OCI-LY1 (cell line): ENCODE results near the gene UIMC1.

Experiments used
- H2AFZ ChIP-seq: fragments of 200-600 bp; sonication (generic), shearing (Covaris generic); 2 replicates; pipeline ENCODE4 v1.6.0; 2014; ENCODE audit warnings: antibody characterized with exemption, mild to moderate bottlenecking, low read length
- H3F3A ChIP-seq: fragments of 200-600 bp; sonication (generic), shearing (Covaris generic); 2 replicates; pipeline ENCODE4 v1.6.0; 2014; ENCODE audit warnings: mild to moderate bottlenecking, antibody characterized with exemption, low read length, moderate library complexity; ENCODE audit not compliant: insufficient read depth
- H3K27ac ChIP-seq: fragments of 200-600 bp; sonication (generic); 2 replicates; pipeline ENCODE4 v1.5.1; 2014; ENCODE audit warnings: low read length, mixed run types, mild to moderate bottlenecking, low read depth; ENCODE audit not compliant: poor library complexity, severe bottlenecking
- H3K27me3 ChIP-seq: fragments of 200-600 bp; sonication (generic); 2 replicates; pipeline ENCODE4 v1.6.0; 2014; ENCODE audit warnings: antibody characterized with exemption, mild to moderate bottlenecking, low read length, moderate library complexity; ENCODE audit not compliant: insufficient read depth
- H3K36me3 ChIP-seq: fragments of 200-600 bp; sonication (generic); 2 replicates; pipeline ENCODE4 v1.6.1; 2014; ENCODE audit warnings: mild to moderate bottlenecking, antibody characterized with exemption, low read length, moderate library complexity, mixed read lengths; ENCODE audit not compliant: insufficient read depth
- H3K4me1 ChIP-seq: fragments of 200-600 bp; sonication (generic); 2 replicates; pipeline ENCODE4 v1.5.1; 2014; ENCODE audit warnings: mild to moderate bottlenecking, low read length, moderate library complexity; ENCODE audit not compliant: insufficient read depth, severe bottlenecking
- H3K4me2 ChIP-seq: fragments of 200-600 bp; sonication (generic), shearing (Covaris generic); 2 replicates; pipeline ENCODE4 v1.6.1; 2014; ENCODE audit warnings: low read length
- H3K4me3 ChIP-seq: fragments of 200-600 bp; sonication (generic); 2 replicates; pipeline ENCODE4 v1.5.1; 2014; ENCODE audit warnings: low read length, low read depth, mild to moderate bottlenecking, mixed read lengths; ENCODE audit not compliant: poor library complexity, severe bottlenecking
- H3K79me2 ChIP-seq: fragments of 200-600 bp; shearing (Covaris generic); 2 replicates; pipeline ENCODE4 v1.6.1; 2016; ENCODE audit warnings: mixed run types, low read length, mixed read lengths; ENCODE audit not compliant: insufficient read depth
- H3K9ac ChIP-seq: fragments of 200-600 bp; sonication (generic), shearing (Covaris generic); 2 replicates; pipeline ENCODE4 v1.6.1; 2014; ENCODE audit warnings: mild to moderate bottlenecking, low read length, mixed read lengths
- H3K9me2 ChIP-seq: fragments of 200-600 bp; sonication (generic), shearing (Covaris generic); 2 replicates; pipeline ENCODE4 v1.6.1; 2014; ENCODE audit warnings: low read depth, mild to moderate bottlenecking, low read length, mixed read lengths
- H3K9me3 ChIP-seq: fragments of 200-600 bp; shearing (Covaris generic); 2 replicates; pipeline ENCODE4 v1.6.1; 2014; ENCODE audit warnings: low read length, mixed read lengths
- H4K20me1 ChIP-seq: fragments of 200-600 bp; sonication (generic), shearing (Covaris generic); 2 replicates; pipeline ENCODE4 v1.6.0; 2016; ENCODE audit warnings: mild to moderate bottlenecking, low read length; ENCODE audit not compliant: insufficient read depth
- CTCF ChIP-seq: fragments of 200-600 bp; sonication (generic), shearing (Covaris generic); IDR thresholded peaks from 2 replicates; pipeline ENCODE4 v1.5.1; 2017; ENCODE audit warnings: mild to moderate bottlenecking, antibody characterized with exemption, low read length, moderate library complexity, mixed read lengths
- EZH2 ChIP-seq: fragments of 200-600 bp; sonication (generic), shearing (Covaris generic); IDR thresholded peaks from 2 replicates; pipeline ENCODE4 v1.8.0; 2017; ENCODE audit warnings: borderline replicate concordance, mixed run types, mild to moderate bottlenecking, antibody characterized with exemption, low read length, moderate library complexity, mixed read lengths

Gene UIMC1

GRCh38 chr5:176886336-176887251 is 120.0 kb downstream of the UIMC1 start:
- Histone ChIP-seq H3K4me2 (no peak overlapping the region), H3K9me3 (no peaks in the 10 kb centered on the region), H3K27ac (no peak overlapping the region), H3K9me2 (no peaks in the 10 kb centered on the region), H3K4me3 (no peak overlapping the region), H4K20me1 (no peaks in the 10 kb centered on the region), H3F3A (no peaks in the 10 kb centered on the region), H3K36me3 (no peaks in the 10 kb centered on the region), H3K4me1 (no peaks in the 10 kb centered on the region), H3K79me2 (no peaks in the 10 kb centered on the region), H3K27me3 (no peaks in the 10 kb centered on the region), H3K9ac (no peak overlapping the region), H2AFZ (no peak overlapping the region)
- TF ChIP-seq EZH2 (no peak), CTCF (no peak)

DNA sequence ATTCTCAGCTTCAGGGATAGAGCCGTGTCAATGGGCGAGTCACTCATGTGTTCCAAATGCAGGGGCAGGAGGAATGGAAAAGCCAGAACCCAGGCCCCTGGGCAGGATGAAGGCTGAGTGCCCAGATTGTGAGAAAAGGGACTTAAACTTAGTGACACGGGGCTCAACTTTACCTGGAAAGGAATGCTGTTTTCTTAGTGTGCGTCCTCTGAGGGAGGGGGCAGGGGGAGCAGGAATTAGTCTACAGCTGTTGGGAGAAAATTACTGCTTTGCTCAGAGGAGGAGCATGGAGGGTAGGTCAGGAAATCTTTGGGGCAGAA is 122.0 kb downstream of the UIMC1 start:
- no peaks in the 10 kb centered on the region for H4K20me1 ChIP-seq
- no peaks in the 10 kb centered on the region for H3K79me2 ChIP-seq
- H3K9me2 ChIP-seq = no peaks in the 10 kb centered on the region
- H3K4me2 ChIP-seq = no peak overlapping the region
- no peak overlapping the region for H2AFZ ChIP-seq
- no peaks in the 10 kb centered on the region for H3K4me1 ChIP-seq
- H3K27me3 ChIP-seq = no peaks in the 10 kb centered on the region
- no peak overlapping the region for H3K4me3 ChIP-seq
- no peak overlapping the region for H3K9ac ChIP-seq
- H3K36me3 ChIP-seq = no peaks in the 10 kb centered on the region
- no peak overlapping the region for H3K27ac ChIP-seq
- no peaks in the 10 kb centered on the region for H3K9me3 ChIP-seq
- no peaks in the 10 kb centered on the region for H3F3A ChIP-seq
- TF ChIP-seq EZH2 (no peak), CTCF (no peak)

GRCh38 chr5:176883700-176884570 is 122.6 kb downstream of the UIMC1 start:
- Histone ChIP-seq H3K36me3 (no peaks in the 10 kb centered on the region), H3K9me2 (no peaks in the 10 kb centered on the region), H3K27me3 (no peaks in the 10 kb centered on the region), H2AFZ (no peak overlapping the region), H3K4me1 (no peaks in the 10 kb centered on the region), H3K27ac (no peak overlapping the region), H3K4me3 (no peak overlapping the region), H3K79me2 (no peaks in the 10 kb centered on the region), H3K9me3 (no peaks in the 10 kb centered on the region), H3F3A (no peaks in the 10 kb centered on the region), H3K4me2 (no peak overlapping the region), H4K20me1 (no peaks in the 10 kb centered on the region), H3K9ac (no peak overlapping the region)
- TF ChIP-seq EZH2 (no peak), CTCF (no peak)
